ENCODE results near the gene PPP1R1C.

Gene PPP1R1C

DNA sequence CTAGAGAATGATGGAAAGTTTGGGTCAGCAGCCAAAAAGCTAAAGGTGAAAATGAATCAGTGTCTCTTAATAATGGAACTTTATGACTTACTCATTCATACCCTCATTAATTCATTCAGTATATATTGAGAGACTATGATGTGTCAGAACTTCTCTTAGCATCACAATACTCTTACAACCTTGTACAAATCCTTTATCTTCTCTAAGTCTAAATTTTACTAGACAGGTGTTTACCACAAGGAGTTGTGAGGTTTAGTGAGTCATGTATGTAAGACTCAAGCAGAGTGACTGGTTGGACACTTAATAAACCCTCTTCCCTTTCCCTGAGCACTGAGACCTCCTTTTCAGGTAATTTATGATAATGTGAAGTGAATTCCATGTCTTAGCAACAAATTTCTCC, 129.6 kb downstream of the PPP1R1C start:
- no peak for DNase-seq

- DNase-seq = no peak
Observed at GRCh38 chr2:182116774-182117173, 131.1 kb downstream of the PPP1R1C start.

DNA sequence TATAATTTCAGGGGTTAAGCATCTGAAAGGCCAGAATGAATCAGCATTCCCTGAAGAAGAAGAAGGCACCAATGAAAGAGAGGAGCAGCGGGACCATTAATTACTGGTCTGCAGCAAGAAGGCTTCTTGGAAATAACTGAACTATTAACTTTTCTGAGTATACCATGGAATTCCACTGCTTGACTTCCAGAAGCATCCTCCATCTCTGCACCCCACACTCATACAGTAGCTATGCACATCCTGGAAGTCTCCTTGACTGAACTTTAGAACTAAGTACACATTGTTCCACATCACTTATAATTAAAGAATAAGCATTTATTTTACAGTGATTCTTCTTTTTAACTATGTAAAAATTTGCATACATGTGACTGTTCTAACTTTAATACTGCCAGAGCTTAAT, 131.5 kb downstream of the PPP1R1C start:
- no peak for DNase-seq

DNA sequence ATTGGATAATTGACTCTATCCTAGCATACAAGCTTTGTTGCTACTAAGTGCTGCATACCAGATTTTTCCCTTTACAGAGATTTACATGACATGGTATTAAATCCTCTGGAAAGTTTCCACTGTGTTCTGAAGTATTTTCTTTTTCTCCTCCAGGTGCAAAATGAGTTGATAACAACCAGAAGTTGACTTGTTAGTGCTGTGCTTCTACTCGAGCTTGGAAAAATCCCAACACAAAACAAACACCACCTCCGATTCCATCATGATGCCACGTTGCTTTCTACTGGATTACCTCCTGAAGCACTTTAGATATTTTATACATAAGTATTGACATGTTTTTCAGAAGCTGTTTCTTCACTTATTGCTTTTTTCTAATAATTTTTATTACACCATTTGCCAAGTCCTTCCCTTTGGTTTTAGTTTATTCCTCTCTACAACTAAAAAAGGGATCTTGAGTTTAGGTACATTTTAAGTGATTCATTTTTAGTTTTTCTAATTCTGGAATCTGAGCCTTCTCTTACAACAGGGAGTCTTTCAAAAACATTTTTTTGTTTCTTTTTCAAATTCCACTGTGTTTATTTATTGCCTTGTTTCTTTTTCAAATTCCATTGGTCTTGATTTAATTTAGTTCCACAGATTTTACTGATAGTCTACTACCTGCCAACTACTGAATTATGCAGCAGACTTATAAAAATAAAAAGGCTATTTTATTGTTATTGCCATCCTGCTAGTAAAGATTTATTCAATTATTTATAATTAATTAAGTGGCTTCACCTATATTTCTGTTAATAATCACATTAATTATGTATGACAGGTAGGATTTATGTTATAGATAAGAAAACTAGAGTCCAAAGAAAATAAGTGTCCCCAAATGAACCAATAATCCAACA, 143.4 kb downstream of the PPP1R1C start:
- no peak for DNase-seq

DNA sequence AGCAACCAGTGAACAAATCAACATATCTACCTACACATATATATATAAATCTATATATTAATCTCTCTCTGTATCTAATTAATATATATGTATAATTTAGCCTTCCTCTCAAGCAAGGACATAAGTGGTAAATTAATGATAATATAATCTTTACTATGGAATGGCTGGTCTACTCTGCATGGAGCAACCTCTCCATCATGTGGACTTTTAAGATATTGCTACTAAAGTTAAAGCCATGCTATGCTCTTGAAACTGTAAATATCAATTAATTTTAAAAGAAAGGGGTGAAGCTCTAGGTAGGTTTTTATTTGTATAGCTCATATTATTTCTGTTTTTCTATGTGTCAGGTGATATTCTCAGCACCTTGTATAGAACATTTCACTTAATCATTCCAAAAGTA, 147.0 kb downstream of the PPP1R1C start:
- no peak for DNase-seq

DNA sequence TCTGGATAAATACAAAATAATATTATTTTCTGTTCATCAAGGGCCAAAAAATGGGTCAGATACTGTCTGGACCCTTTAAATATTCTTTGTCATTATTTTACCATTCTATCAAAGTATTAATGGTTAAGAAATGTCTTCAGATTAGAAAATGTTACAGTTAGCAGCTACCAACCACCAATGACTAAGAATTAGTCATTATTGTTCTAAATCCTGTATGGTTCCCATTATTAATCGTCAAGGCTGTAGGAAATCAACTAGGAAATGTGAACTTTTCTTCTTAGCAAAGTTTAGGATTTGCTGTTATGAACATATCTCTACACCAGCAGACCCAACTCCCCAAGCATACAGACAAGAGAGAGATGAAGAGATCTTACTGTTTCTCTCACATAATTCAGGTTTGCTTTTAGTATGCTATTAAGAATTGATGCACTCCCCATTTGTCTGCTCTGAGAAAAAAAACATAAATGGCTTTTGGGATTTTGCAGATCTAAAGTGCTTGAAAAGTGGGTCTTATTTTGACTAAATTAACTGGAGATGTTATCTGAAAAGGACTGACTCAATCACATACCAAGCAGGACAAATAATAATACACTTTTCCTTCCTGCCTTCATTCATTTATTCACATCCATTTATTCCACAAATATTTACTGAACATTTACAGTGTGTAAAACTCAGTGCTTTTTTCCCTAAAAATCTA, 147.7 kb downstream of the PPP1R1C start:
- no peak for DNase-seq

- no peak for DNase-seq
Observed at GRCh38 chr2:182134201-182134600, 148.5 kb downstream of the PPP1R1C start.

GRCh38 chr2:182142062-182142461, 156.4 kb downstream of the PPP1R1C start:
- no peak for DNase-seq

GRCh38 chr2:182144041-182144775, 158.6 kb downstream of the PPP1R1C start:
- DNase-seq = no peak

DNA sequence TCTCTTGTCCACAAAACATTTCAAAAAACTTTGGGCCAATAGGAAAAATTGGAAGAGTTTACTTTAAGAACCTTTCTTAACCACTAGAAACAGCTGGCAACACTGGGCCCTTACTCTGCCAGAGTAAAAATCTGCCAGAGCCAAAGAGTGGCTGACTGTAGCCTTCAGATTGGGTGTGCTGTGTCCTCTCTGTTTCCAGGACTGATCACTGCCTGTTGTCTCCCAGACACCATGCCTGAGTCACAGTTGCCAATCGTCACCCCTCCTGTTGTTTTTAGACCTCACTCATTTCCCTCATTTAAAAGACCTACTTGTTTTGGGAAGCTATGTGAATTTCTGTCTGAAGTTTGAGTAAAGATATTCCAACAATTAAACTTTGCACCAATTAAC, 159.1 kb downstream of the PPP1R1C start:
- no peak for DNase-seq

DNA sequence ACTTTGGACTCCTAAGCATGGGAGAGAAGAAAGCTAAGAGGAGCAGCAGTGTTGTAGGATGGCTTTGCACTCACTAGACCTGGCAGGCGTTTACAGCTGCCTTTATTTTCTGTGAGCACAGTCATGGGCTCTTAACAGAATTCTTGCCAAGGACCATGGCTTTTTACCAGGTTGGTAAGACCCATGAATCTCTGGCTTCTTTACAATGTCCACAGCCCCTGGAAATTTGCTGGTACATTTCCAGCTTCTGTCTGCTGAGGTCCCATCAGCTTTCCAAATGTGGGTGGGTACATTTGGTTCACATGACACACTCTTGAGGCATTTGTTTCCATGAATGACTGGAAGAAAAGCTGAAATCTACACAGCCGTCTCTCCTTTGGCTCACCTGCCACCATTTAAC, 162.7 kb downstream of the PPP1R1C start:
- no peak for DNase-seq

GRCh38 chr2:182163878-182164277, 178.2 kb downstream of the PPP1R1C start:
- DNase-seq = no peak

- DNase-seq = no peak
Observed at GRCh38 chr2:182164686-182165085, 179.0 kb downstream of the PPP1R1C start.

GRCh38 chr2:182165202-182165601, 179.5 kb downstream of the PPP1R1C start:
- DNase-seq = no peak

DNA sequence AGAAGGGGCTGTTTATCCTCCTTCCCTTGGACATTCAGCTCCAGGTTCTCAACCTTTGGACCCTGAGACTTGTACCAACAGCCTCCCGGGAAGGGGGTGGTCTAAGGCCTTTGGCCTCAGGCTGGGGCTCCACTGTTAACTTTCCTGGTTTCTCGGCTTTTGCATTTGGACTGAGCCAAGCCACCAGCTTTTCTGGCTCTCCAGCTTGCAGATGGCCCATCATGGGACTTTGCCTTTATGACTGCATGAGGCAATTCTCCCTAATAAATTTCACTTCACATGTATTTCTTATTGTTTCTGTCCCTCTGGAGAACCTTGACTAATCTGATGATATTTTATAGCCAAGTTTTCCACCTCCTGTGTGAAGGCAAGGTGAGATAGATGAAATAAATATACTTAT, 180.8 kb downstream of the PPP1R1C start:
- no peak for DNase-seq

DNA sequence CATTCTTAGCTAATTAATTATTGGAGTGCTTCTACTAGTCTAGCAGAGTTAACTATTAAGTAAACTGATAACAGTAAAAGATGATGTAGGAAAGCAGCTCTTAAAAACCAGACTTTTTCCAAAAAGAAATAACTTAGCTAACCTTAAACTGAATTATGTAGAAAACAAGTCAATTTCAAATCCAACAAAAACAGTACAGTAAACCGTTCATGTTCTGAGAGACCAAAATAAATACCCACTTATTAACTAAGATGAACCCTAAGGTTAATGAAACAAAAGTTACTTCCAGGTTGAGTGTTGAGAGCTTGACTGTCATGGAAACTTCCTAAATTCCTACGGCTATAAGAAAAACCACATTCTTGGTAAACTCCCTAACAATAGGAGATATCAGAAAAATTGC, 181.2 kb downstream of the PPP1R1C start:
- DNase-seq = no peak
